DND-41 (cell line): ENCODE measurements around the gene PDE6C.

ENCODE experiments used
- CTCF ChIP-seq: IDR thresholded peaks from 2 replicates; pipeline ENCODE4 v1.5.1; 2012; ENCODE audit warnings: borderline replicate concordance, low read length, moderate library complexity, mild to moderate bottlenecking; ENCODE audit not compliant: poor library complexity, severe bottlenecking; ENCODE audit errors: extremely low read depth
- EZH2 ChIP-seq: IDR thresholded peaks from 3 replicates; pipeline ENCODE4 v1.6.1; 2012; ENCODE audit warnings: borderline replicate concordance, low read depth, mild to moderate bottlenecking, moderate library complexity, low read length, inconsistent platforms; ENCODE audit not compliant: severe bottlenecking

GRCh38 chr10:93600446-93601145 lies 11.7 kb upstream of the PDE6C start:
- no peak for TF ChIP-seq CTCF
- TF ChIP-seq EZH2 = no peak
